GM12801 (cell line): ENCODE results near the gene RND2.

Experiments
- TF ChIP-seq, protein P1 (sequence below): IDR thresholded peaks from one replicate; pipeline ENCODE4 v1.5.1; 2011; ENCODE audit warnings: control low read depth; ENCODE audit not compliant: insufficient read length; ENCODE audit errors: extremely low read depth

Gene RND2

GRCh38 chr17:43020030-43020621 lies 4.9 kb upstream of the RND2 start:
- TF ChIP-seq, protein P1, sequence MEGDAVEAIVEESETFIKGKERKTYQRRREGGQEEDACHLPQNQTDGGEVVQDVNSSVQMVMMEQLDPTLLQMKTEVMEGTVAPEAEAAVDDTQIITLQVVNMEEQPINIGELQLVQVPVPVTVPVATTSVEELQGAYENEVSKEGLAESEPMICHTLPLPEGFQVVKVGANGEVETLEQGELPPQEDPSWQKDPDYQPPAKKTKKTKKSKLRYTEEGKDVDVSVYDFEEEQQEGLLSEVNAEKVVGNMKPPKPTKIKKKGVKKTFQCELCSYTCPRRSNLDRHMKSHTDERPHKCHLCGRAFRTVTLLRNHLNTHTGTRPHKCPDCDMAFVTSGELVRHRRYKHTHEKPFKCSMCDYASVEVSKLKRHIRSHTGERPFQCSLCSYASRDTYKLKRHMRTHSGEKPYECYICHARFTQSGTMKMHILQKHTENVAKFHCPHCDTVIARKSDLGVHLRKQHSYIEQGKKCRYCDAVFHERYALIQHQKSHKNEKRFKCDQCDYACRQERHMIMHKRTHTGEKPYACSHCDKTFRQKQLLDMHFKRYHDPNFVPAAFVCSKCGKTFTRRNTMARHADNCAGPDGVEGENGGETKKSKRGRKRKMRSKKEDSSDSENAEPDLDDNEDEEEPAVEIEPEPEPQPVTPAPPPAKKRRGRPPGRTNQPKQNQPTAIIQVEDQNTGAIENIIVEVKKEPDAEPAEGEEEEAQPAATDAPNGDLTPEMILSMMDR: no peak

DNA sequence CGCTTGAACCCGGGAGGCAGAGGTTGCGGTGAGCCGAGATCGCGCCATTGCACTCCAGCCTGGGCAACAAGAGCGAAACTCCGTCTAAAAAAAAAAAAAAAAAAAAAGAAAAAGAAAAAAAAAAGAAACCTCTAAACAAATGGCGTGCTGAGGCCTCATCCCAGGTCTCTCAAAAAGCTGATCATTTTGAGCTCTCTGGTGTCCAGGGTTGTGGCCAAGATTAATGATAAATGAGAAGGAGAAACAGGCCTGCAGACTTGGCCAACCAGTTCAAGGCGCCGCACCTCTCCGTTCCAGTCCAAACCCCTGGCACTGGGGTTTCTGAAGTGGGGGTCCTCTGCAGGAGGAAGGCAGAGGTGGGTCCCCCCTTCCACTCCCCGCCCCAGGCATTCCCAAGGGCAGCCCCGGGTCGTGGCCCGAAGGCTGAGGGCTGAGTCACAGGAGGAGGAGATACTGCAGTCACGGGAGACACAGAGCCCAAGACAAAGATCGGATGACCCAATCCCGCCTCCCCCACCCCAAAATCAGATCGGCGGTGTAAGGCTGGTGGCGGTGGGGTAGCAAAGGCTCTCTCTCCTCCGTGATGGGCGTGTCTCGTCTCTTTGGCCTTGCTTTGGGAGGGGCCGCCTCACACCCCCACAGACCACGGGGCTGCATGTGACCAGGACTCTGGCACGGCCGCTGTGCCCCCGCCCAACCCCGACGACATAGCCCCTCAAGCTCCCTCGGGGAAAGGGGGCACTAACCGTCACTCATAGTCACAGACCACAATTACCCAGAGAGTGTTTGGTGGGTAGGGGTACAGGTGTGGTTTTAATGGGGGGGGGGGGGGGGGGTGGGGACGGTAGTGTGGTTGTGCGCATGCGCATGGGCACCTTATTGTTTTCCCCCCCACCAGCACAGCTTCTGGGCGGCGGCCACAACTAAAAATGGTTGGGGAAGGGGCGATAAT lies 4.0 kb upstream of the RND2 start:
- TF ChIP-seq, protein P1: no peak

GRCh38 chr17:43021741-43022512 lies 3.1 kb upstream of the RND2 start, which contains the start of gene VAT1:
TSS of gene VAT1 (minus strand) at chr17:43022385. CDS start at chr17:43022322, 63 bp downstream.
- TF ChIP-seq, protein P1: no peak

DNA sequence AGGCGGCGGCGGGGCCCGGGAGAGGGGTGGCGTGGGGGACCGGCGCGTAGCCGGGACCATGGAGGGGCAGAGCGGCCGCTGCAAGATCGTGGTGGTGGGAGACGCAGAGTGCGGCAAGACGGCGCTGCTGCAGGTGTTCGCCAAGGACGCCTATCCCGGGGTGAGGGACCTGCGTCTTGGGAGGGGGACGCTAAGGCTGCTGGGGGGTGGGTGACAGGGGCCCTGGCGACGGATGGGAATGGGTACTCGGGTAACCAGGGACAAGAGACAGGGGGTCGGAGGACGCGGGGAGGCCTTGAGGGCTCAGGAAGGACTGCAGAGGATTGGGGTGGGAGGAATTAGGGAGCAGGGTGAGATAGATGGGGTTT lies 243 bp downstream of the RND2 start:
- TF ChIP-seq, protein P1: no peak

GRCh38 chr17:43025766-43026537 lies 921 bp downstream of the RND2 start:
- TF ChIP-seq, protein P1: no peak

GRCh38 chr17:43026595-43026994 lies 1.6 kb downstream of the RND2 start:
- TF ChIP-seq, protein P1: no peak
